H1 (cell line): ENCODE data around the gene PARD3. TPM values are rescaled to one million over a fixed set of nuclear protein-coding genes. Genes with fewer than 3 reads are reported as not detected.

Experiments
- CTCF ChIA-PET: fragments of 300-600 bp; sonication (Branson Sonifier 250); formaldehyde crosslinking; loops from one replicate; lab custom pipeline; 2021; ENCODE audit not compliant: partially characterized antibody; lab: Charles Lee
- POLR2A ChIA-PET: fragments of 300-600 bp; sonication (Branson Sonifier 250); formaldehyde crosslinking; loops from one replicate; lab custom pipeline; 2021; ENCODE audit warnings: inconsistent platforms; ENCODE audit not compliant: partially characterized antibody; lab: Charles Lee
- DNase-seq, 2 experiments: peaks; one replicate each; pipeline versions ENCODE4 v3.0.0 to v3.0.0-alpha.2; 2010 to 2022; ENCODE audit warnings: low spot score in 2 of 2, low read depth in 1 of 2, mixed read lengths in 1 of 2
- FAIRE-seq: peaks from 2 replicates; lab custom pipeline; 2011; peaks lifted over from hg19 to GRCh38; lab: Jason Lieb, UNC
- H2AFZ ChIP-seq: 2 replicates; pipeline ENCODE4 v1.8.1; 2012; ENCODE audit warnings: low read length, inconsistent platforms
- H2AK5ac ChIP-seq: 2 replicates; pipeline ENCODE4 v1.6.1; 2013; ENCODE audit warnings: low read depth, low read length
- H2BK120ac ChIP-seq: replicated peaks from 2 replicates; pipeline ENCODE3; 2013; ENCODE audit warnings: low read depth, low read length, inconsistent platforms
- H2BK12ac ChIP-seq: 2 replicates; pipeline ENCODE4 v1.6.1; 2013; ENCODE audit warnings: low read depth, low read length
- H2BK15ac ChIP-seq: 2 replicates; pipeline ENCODE4 v1.6.1; 2013; ENCODE audit warnings: low read length
- H2BK20ac ChIP-seq: 2 replicates; pipeline ENCODE4 v1.6.1; 2013; ENCODE audit warnings: low read length
- H2BK5ac ChIP-seq: 2 replicates; pipeline ENCODE4 v1.6.1; 2013; ENCODE audit warnings: low read depth, low read length
- H3K14ac ChIP-seq: 2 replicates; pipeline ENCODE4 v1.6.1; 2013; ENCODE audit warnings: inconsistent platforms; ENCODE audit not compliant: insufficient read length
- H3K18ac ChIP-seq: 2 replicates; pipeline ENCODE4 v1.6.1; 2013; ENCODE audit warnings: low read length; ENCODE audit errors: extremely low read depth
- H3K23ac ChIP-seq: 2 replicates; pipeline ENCODE4 v1.6.1; 2013; ENCODE audit warnings: inconsistent platforms; ENCODE audit not compliant: insufficient read length
- H3K23me2 ChIP-seq: 2 replicates; pipeline ENCODE4 v1.6.1; 2013; ENCODE audit warnings: low read depth, low read length
- H3K27ac ChIP-seq: 2 replicates; pipeline ENCODE4 v1.6.1; 2011; ENCODE audit warnings: low read depth, low read length, inconsistent platforms
- H3K27me3 ChIP-seq, 4 experiments: replicated peaks in 1 of 4; 1 replicate in 1 of 4; 2 replicates in 3 of 4; pipeline versions ENCODE4 v1.6.1 to v1.8.1; 2011 to 2013; ENCODE audit warnings: low read length in 3 of 4, mild to moderate bottlenecking in 3 of 4, inconsistent platforms in 2 of 4, mixed read lengths in 2 of 4, moderate library complexity in 1 of 4; ENCODE audit not compliant: control insufficient read depth in 3 of 4, insufficient read depth in 3 of 4; ENCODE audit errors: extremely low read depth in 1 of 4
- H3K36me3 ChIP-seq, 4 experiments: 2 replicates each; pipeline versions ENCODE4 v1.6.1 to v1.8.1; 2011 to 2013; ENCODE audit warnings: mild to moderate bottlenecking in 4 of 4, low read length in 3 of 4, moderate library complexity in 2 of 4, control low read depth in 1 of 4, inconsistent platforms in 1 of 4; ENCODE audit not compliant: insufficient read depth in 4 of 4, control insufficient read depth in 2 of 4
- H3K4ac ChIP-seq: replicated peaks from 2 replicates; pipeline ENCODE3; 2013; ENCODE audit warnings: low read length, low read depth, mixed read lengths, inconsistent platforms; ENCODE audit not compliant: insufficient read length
- H3K4me1 ChIP-seq, 4 experiments: replicated peaks in 1 of 4; 1 replicate in 1 of 4; 2 replicates in 3 of 4; pipeline versions ENCODE4 v1.6.1 to v1.8.1; 2011 to 2013; ENCODE audit warnings: low read length in 3 of 4, inconsistent platforms in 2 of 4, mixed read lengths in 1 of 4; ENCODE audit not compliant: insufficient read depth in 4 of 4, control insufficient read depth in 3 of 4
- H3K4me2 ChIP-seq, 2 experiments: 2 replicates each; pipeline versions ENCODE4 v1.6.1 to v1.8.1; 2011 to 2013; ENCODE audit warnings: low read depth in 2 of 2, low read length in 2 of 2, control low read depth in 1 of 2, inconsistent platforms in 1 of 2, mild to moderate bottlenecking in 1 of 2; ENCODE audit not compliant: insufficient read depth in 1 of 2
- H3K4me3 ChIP-seq, 4 experiments: fragments of 200-600, 300-600 bp in 1 of 4; sonication (generic), shearing (Covaris generic), sonication (Bioruptor Twin) in 1 of 4; 2 replicates each; pipeline versions ENCODE4 v1.5.1 to v1.8.1; 2011 to 2016; ENCODE audit warnings: low read length in 4 of 4, low read depth in 3 of 4, control low read depth in 2 of 4, inconsistent platforms in 2 of 4, mild to moderate bottlenecking in 2 of 4, mixed read lengths in 1 of 4, moderate library complexity in 1 of 4; ENCODE audit not compliant: insufficient read depth in 2 of 4; ENCODE audit errors: extremely low read depth in 1 of 4
- H3K56ac ChIP-seq: replicated peaks from 2 replicates; pipeline ENCODE3; 2013; ENCODE audit warnings: low read depth, mild to moderate bottlenecking, mixed read lengths, low read length, inconsistent platforms; ENCODE audit not compliant: insufficient read length
- H3K79me1 ChIP-seq: 2 replicates; pipeline ENCODE4 v1.6.1; 2013; ENCODE audit warnings: low read depth, low read length, control low read depth
- H3K79me2 ChIP-seq, 2 experiments: 2 replicates each; pipeline versions ENCODE4 v1.6.1 to v1.8.1; 2012 to 2013; ENCODE audit warnings: low read length in 2 of 2, mild to moderate bottlenecking in 2 of 2, inconsistent platforms in 1 of 2; ENCODE audit not compliant: insufficient read depth in 2 of 2, control insufficient read depth in 1 of 2
- H3K9ac ChIP-seq, 4 experiments: replicated peaks in 1 of 4; 1 replicate in 1 of 4; 2 replicates in 3 of 4; pipeline versions ENCODE4 v1.6.1 to v1.8.1; 2011 to 2013; ENCODE audit warnings: low read depth in 3 of 4, low read length in 3 of 4, control low read depth in 2 of 4, mild to moderate bottlenecking in 2 of 4, moderate library complexity in 2 of 4, inconsistent platforms in 1 of 4; ENCODE audit errors: extremely low read depth in 1 of 4
- H3K9me3 ChIP-seq, 2 experiments: 2 replicates each; pipeline versions ENCODE4 v1.6.1 to v1.8.1; 2012 to 2013; ENCODE audit warnings: mild to moderate bottlenecking in 2 of 2, moderate library complexity in 2 of 2, control low read depth in 1 of 2, inconsistent platforms in 1 of 2, low read depth in 1 of 2, low read length in 1 of 2, mixed read lengths in 1 of 2; ENCODE audit not compliant: insufficient read depth in 2 of 2
- H4K20me1 ChIP-seq, 2 experiments: replicated peaks in 1 of 2; 2 replicates each; pipeline versions ENCODE3 to v1.8.1; 2011 to 2013; ENCODE audit warnings: inconsistent platforms in 2 of 2, low read length in 2 of 2, mild to moderate bottlenecking in 1 of 2; ENCODE audit not compliant: insufficient read depth in 2 of 2, control insufficient read depth in 1 of 2
- H4K5ac ChIP-seq: 2 replicates; pipeline ENCODE4 v1.6.1; 2013; ENCODE audit warnings: low read length, low read depth, mixed read lengths, inconsistent platforms; ENCODE audit not compliant: insufficient read length
- H4K8ac ChIP-seq: 2 replicates; pipeline ENCODE4 v1.8.0; 2013; ENCODE audit warnings: mild to moderate bottlenecking, moderate library complexity, low read length, inconsistent platforms; ENCODE audit not compliant: insufficient read depth; ENCODE audit errors: extremely low read depth
- H4K91ac ChIP-seq: replicated peaks from 2 replicates; pipeline ENCODE3; 2013; ENCODE audit warnings: low read length, mixed read lengths, inconsistent platforms; ENCODE audit not compliant: insufficient read length
- BCL11A ChIP-seq, 2 experiments: IDR thresholded peaks; one replicate each; pipeline ENCODE4 v1.6.1; 2011; ENCODE audit warnings: low read depth in 2 of 2, low read length in 2 of 2, mild to moderate bottlenecking in 2 of 2
- BRCA1 ChIP-seq: IDR thresholded peaks from 2 replicates; pipeline ENCODE4 v1.6.1; 2012; ENCODE audit warnings: low read depth, low read length, improper control_type of control experiment
- KDM1A ChIP-seq: fragments of 200-600, 300-600 bp; sonication (generic); IDR thresholded peaks from 2 replicates; pipeline ENCODE4 v1.7.1; 2016; ENCODE audit warnings: mild to moderate bottlenecking, low read length, borderline replicate concordance
- RFX5 ChIP-seq: IDR thresholded peaks from 2 replicates; pipeline ENCODE4 v1.6.1; 2011; ENCODE audit warnings: low read depth, low read length, improper control_type of control experiment, borderline replicate concordance
- SP4 ChIP-seq: IDR thresholded peaks from 2 replicates; pipeline ENCODE4 v1.6.1; 2012; ENCODE audit warnings: low read length, inconsistent platforms
- SUZ12 ChIP-seq: fragments of 200-600 bp; sonication (generic); IDR thresholded peaks from 2 replicates; pipeline ENCODE4 v1.6.1; 2012; ENCODE audit warnings: mild to moderate bottlenecking, inconsistent platforms, low read length, moderate library complexity, mixed read lengths
- WGBS, 2 experiments: shearing (Covaris generic) in 1 of 2; methylation state at CpG; one replicate each; pipeline versions ENCODE4 v1.1.6 to v1.1.7; 2013 to 2015; ENCODE audit warnings: low lambda C conversion rate in 2 of 2, mixed read lengths in 2 of 2, inconsistent platforms in 1 of 2, low coverage in 1 of 2, missing lambda C conversion rate in 1 of 2; ENCODE audit not compliant: insufficient replicate concordance in 2 of 2, insufficient coverage in 1 of 2, insufficient read length in 1 of 2; ENCODE audit errors: extremely low coverage in 1 of 2, missing lambda C conversion rate in 1 of 2; 5-methylcytosine and 5-hydroxymethylcytosine counted together
- polyA plus RNA-seq, 7 experiments: library from polyadenylated mRNA; depleted of rRNA in 3 of 7; stranded (reverse) in 5 of 7; unstranded in 2 of 7; fragments of >200 nt in 5 of 7; fragments of 200-250 nt in 2 of 7; gene quantifications; 1 replicate in 5 of 7; 2 replicates in 1 of 7; 4 replicates in 1 of 7; pipeline versions ENCODE4 v1.2.1 to v1.2.3, GENCODE V29; 2011 to 2013; ENCODE audit warnings: missing spikeins in 2 of 7, mixed read lengths in 2 of 7
- total RNA-seq: library from RNA; stranded (reverse); fragmentation: NEBNext Ultra II Directional; extraction: Animal tissue kit (Norgen Biotek cat#: 25700); gene quantifications from 2 replicates; pipeline ENCODE4 v1.2.1, GENCODE V29; 2021
- TF ChIP-seq, protein P1 (sequence below), 3 experiments: IDR thresholded peaks; 1 replicate in 2 of 3; 2 replicates in 1 of 3; pipeline versions ENCODE4 v1.5.1 to v1.6.1; 2011; ENCODE audit warnings: low read length in 3 of 3, mild to moderate bottlenecking in 3 of 3, inconsistent platforms in 2 of 3, low read depth in 1 of 3, moderate library complexity in 1 of 3; ENCODE audit not compliant: insufficient read depth in 1 of 3; ENCODE audit errors: control extremely low read depth in 1 of 3

Gene PARD3
- total and polyA plus RNA-seq, 2 of the 8 experiments (the other 6 are each of a cell fraction or from before 2014, with no cell fraction given): 19.7 to 49.1 TPM

DNA sequence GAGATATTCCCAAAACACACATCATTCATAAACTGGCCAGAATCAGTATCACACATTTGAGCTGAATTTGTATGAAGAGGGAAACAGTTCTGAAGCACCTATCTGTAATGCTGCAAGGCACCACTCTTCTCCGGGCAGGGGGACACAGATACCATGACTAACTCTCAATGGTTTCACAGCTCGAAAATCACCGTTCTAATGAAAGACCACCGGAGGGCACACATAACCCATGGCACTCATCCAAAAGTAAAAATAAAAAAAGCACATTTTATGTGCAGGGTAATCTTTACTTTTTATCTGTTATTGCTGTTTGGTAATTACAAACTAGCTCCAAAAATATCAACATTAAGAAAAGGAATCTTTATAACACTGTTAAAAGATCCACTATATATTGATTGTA lies 137.5 kb downstream of the PARD3 start:
- POLR2A ChIA-PET: no interaction called here
- no peak overlapping the region for H2AFZ ChIP-seq
- FAIRE-seq: no peak
- TF ChIP-seq, protein P1, sequence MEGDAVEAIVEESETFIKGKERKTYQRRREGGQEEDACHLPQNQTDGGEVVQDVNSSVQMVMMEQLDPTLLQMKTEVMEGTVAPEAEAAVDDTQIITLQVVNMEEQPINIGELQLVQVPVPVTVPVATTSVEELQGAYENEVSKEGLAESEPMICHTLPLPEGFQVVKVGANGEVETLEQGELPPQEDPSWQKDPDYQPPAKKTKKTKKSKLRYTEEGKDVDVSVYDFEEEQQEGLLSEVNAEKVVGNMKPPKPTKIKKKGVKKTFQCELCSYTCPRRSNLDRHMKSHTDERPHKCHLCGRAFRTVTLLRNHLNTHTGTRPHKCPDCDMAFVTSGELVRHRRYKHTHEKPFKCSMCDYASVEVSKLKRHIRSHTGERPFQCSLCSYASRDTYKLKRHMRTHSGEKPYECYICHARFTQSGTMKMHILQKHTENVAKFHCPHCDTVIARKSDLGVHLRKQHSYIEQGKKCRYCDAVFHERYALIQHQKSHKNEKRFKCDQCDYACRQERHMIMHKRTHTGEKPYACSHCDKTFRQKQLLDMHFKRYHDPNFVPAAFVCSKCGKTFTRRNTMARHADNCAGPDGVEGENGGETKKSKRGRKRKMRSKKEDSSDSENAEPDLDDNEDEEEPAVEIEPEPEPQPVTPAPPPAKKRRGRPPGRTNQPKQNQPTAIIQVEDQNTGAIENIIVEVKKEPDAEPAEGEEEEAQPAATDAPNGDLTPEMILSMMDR (IDR thresholded peaks at IDR 0.05; ENCODE audit: control extremely low read depth in 1 of 3, insufficient read depth in 1 of 3, low read depth in 1 of 3, low read length in 3 of 3): peak in 2 of 3 experiments; percentile 37 to 41; a peak in 2 of 4 replicates
- TF ChIP-seq KDM1A (no peak), BRCA1 (no peak), SUZ12 (no peak), RFX5 (no peak), BCL11A (IDR thresholded peaks at IDR 0.05; ENCODE audit: low read depth in 2 of 2, low read length in 2 of 2) (no peak), SP4 (no peak)

More for the DNA sequence above, 137.5 kb downstream of the PARD3 start:
- CTCF ChIA-PET: interaction anchor here (0.7 to 1.4 kb wide), 14 partner anchors 20 to 348 kb away, joined by 3 to 7 read pairs (median 3); no protein-coding TSS in a partner anchor
- Histone ChIP-seq H2BK120ac (no peak overlapping the region), H3K9me3 (no peaks in the 10 kb centered on the region), H3K4me1 (peaks cover 0 to 4% (median 2%) of the 10 kb centered on the region in 4 experiments; a peak in 5 of 7 replicates), H3K23me2 (no peaks in the 10 kb centered on the region), H3K36me3 (no peaks in the 10 kb centered on the region), H4K91ac (no peak overlapping the region), H3K27ac (no peak overlapping the region), H3K4me2 (no peak overlapping the region), H3K9ac (no peak overlapping the region), H4K8ac (no peak overlapping the region), H3K79me1 (no peaks in the 10 kb centered on the region; the same call in none of the 2 replicates), H2BK12ac (no peak overlapping the region), H3K23ac (no peak overlapping the region), H3K56ac (no peak overlapping the region), H2BK5ac (no peak overlapping the region), H3K14ac (no peak overlapping the region), H3K18ac (no peak overlapping the region), H2BK20ac (no peak overlapping the region), H2BK15ac (no peak overlapping the region), H3K4me3 (no peak overlapping the region), H4K5ac (no peak overlapping the region), H3K79me2 (peaks cover 0 to 71% of the 10 kb centered on the region in 2 experiments; a peak in 2 of 4 replicates), H3K4ac (no peak overlapping the region), H4K20me1 (peaks cover 0 to 6% of the 10 kb centered on the region in 2 experiments), H2AK5ac (no peak overlapping the region), H3K27me3 (no peaks in the 10 kb centered on the region)
- no peak for DNase-seq
- WGBS, 2 experiments: 84% methylated on average over 4 of the region's 4 CpGs; no CpG with 5 or more reads in 1 of the 2 experiments
